K562 (cell line): Measurements from ENCODE around the gene ZC3H13. TPM values are rescaled to one million over a fixed set of nuclear protein-coding genes. Genes with fewer than 3 reads are reported as not detected.

Experiments
- ATAC-seq: fragments of 200-7000 bp; cut with Tn5 transposase; 3 replicates; pipeline ENCODE4 v1.9.1; 2020; ENCODE audit warnings: moderate library complexity
- BruUV-seq: library from RNA; stranded (reverse); fragments of 400-500 nt; replicated peaks from 2 replicates; lab custom pipeline; 2021; lab: Mats Ljungman, UMichigan
- CTCF ChIA-PET: fragments of 300-600 bp; formaldehyde crosslinking; extraction: SDS; loops from one replicate; lab custom pipeline; 2021; ENCODE audit warnings: low intra/inter-chr PET ratio; lab: Yijun Ruan, JAX
- POLR2A ChIA-PET: fragments of 300-600, 350-650 bp; sonication (Branson Sonifier 250); formaldehyde crosslinking; extraction: SDS; loops from one replicate; lab custom pipeline; 2021; ENCODE audit warnings: antibody characterized with exemption, inconsistent platforms; lab: Yijun Ruan, JAX
- DNase-seq, 4 experiments: peaks; one replicate each; pipeline versions ENCODE4 v3.0.0 to v3.0.0-alpha.2; 2011 to 2018; ENCODE audit warnings: low spot score in 3 of 4, mixed read lengths in 3 of 4; ENCODE audit errors: extremely low read depth in 1 of 4
- FAIRE-seq: peaks from 2 replicates; lab custom pipeline; 2011; peaks lifted over from hg19 to GRCh38; lab: Jason Lieb, UNC
- H2AFZ ChIP-seq: 2 replicates; pipeline ENCODE4 v1.6.0; 2011; ENCODE audit warnings: low read depth, low read length, control low read depth, inconsistent platforms
- H3K27ac ChIP-seq: fragments of 200-600 bp; 3 replicates; pipeline ENCODE4 v1.8.0; 2011; ENCODE audit warnings: low read depth, mild to moderate bottlenecking, control low read depth, inconsistent platforms, low read length, moderate library complexity, mixed read lengths; ENCODE audit errors: extremely low read depth
- H3K27me3 ChIP-seq, 2 experiments: fragments of 300-600 bp in 1 of 2; 2 replicates in 1 of 2; 3 replicates in 1 of 2; pipeline versions ENCODE4 v1.6.0 to v1.8.0; 2011; ENCODE audit warnings: inconsistent platforms in 2 of 2, low read length in 2 of 2, mild to moderate bottlenecking in 1 of 2, mixed read lengths in 1 of 2, moderate library complexity in 1 of 2; ENCODE audit not compliant: control insufficient read depth in 2 of 2, insufficient read depth in 2 of 2
- H3K36me3 ChIP-seq: fragments of 300-600 bp; 3 replicates; pipeline ENCODE4 v1.8.0; 2011; ENCODE audit warnings: mild to moderate bottlenecking, low read length, inconsistent platforms; ENCODE audit not compliant: control insufficient read depth, insufficient read depth
- H3K4me1 ChIP-seq, 2 experiments: fragments of 200-600 bp in 1 of 2; replicated peaks in 1 of 2; 2 replicates in 1 of 2; 3 replicates in 1 of 2; pipeline versions ENCODE4 v1.5.1 to v1.8.0; 2011; ENCODE audit warnings: inconsistent platforms in 2 of 2, low read length in 2 of 2, mild to moderate bottlenecking in 1 of 2, mixed read lengths in 1 of 2, moderate library complexity in 1 of 2; ENCODE audit not compliant: control insufficient read depth in 2 of 2, insufficient read depth in 2 of 2
- H3K4me2 ChIP-seq: 2 replicates; pipeline ENCODE4 v1.6.1; 2011; ENCODE audit warnings: low read length, control low read depth, inconsistent platforms, mixed read lengths; ENCODE audit not compliant: insufficient read depth
- H3K4me3 ChIP-seq: fragments of 200-600 bp; sonication (generic), shearing (Covaris generic); 2 replicates; pipeline ENCODE4 v1.5.1; 2016; ENCODE audit warnings: control low read depth, inconsistent platforms
- H3K79me2 ChIP-seq: fragments of 200-600 bp; 3 replicates; pipeline ENCODE4 v1.8.0; 2011; ENCODE audit warnings: low read length, inconsistent platforms; ENCODE audit not compliant: control insufficient read depth, insufficient read depth
- H3K9ac ChIP-seq, 2 experiments: 2 replicates each; pipeline versions ENCODE4 v1.6.0 to v1.6.1; 2011; ENCODE audit warnings: low read depth in 2 of 2, low read length in 2 of 2, control low read depth in 1 of 2, inconsistent platforms in 1 of 2, mild to moderate bottlenecking in 1 of 2, mixed read lengths in 1 of 2; ENCODE audit not compliant: insufficient read depth in 1 of 2
- H3K9me1 ChIP-seq: one replicate; pipeline ENCODE4 v1.6.0; 2011; ENCODE audit warnings: inconsistent platforms, mild to moderate bottlenecking, low read length, moderate library complexity; ENCODE audit not compliant: control insufficient read depth, insufficient read depth
- H3K9me3 ChIP-seq: replicated peaks from 2 replicates; pipeline ENCODE4 v1.5.1; 2011; ENCODE audit warnings: low read depth, low read length, inconsistent platforms; ENCODE audit not compliant: control insufficient read depth, insufficient read depth
- H4K20me1 ChIP-seq: replicated peaks from 2 replicates; pipeline ENCODE4 v1.6.1; 2011; ENCODE audit warnings: low read length, inconsistent platforms, mixed read lengths; ENCODE audit not compliant: control insufficient read depth, insufficient read depth
- ELF4 ChIP-seq: fragments of 450-650 bp; formaldehyde crosslinking; IDR thresholded peaks from 2 replicates; pipeline ENCODE4 v1.4.0; 2022; ENCODE audit warnings: missing genetic modification characterization
- GATA2 ChIP-seq: sonication (generic); formaldehyde crosslinking; IDR thresholded peaks from 2 replicates; pipeline ENCODE4 v1.4.0; 2020; ENCODE audit warnings: mild to moderate bottlenecking, missing genetic modification reagents
- HDAC6 ChIP-seq: IDR thresholded peaks from 2 replicates; pipeline ENCODE4 v1.6.1; 2012; ENCODE audit warnings: low read depth, mild to moderate bottlenecking, control low read depth, inconsistent platforms, low read length, moderate library complexity
- KDM5B ChIP-seq: fragments of 200-600 bp; sonication (generic); IDR thresholded peaks from 2 replicates; pipeline ENCODE4 v1.6.1; 2012; ENCODE audit warnings: low read depth, mild to moderate bottlenecking, moderate library complexity, low read length, control low read depth, inconsistent platforms; ENCODE audit not compliant: insufficient replicate concordance
- KLF13 ChIP-seq: fragments of 450-650 bp; IDR thresholded peaks from 2 replicates; pipeline ENCODE4 v1.6.1; 2016; ENCODE audit warnings: missing genetic modification characterization, low read depth, mild to moderate bottlenecking, missing compliant biosample characterization, moderate library complexity, borderline replicate concordance
- MAZ ChIP-seq, 2 experiments: fragments of 450-650 bp in 1 of 2; sonication (generic) in 1 of 2; formaldehyde crosslinking; IDR thresholded peaks in 1 of 2; conservative IDR thresholded peaks in 1 of 2; 2 replicates each; pipeline versions ENCODE4 v1.4.0 to v1.5.0; 2020; ENCODE audit warnings: mild to moderate bottlenecking in 1 of 2, missing genetic modification reagents in 1 of 2
- NFE2 ChIP-seq: IDR thresholded peaks from 2 replicates; pipeline ENCODE4 v1.6.1; 2014; ENCODE audit warnings: antibody characterized with exemption, low read depth
- SIN3B ChIP-seq: fragments of 450-650 bp; IDR thresholded peaks from 2 replicates; pipeline ENCODE4 v1.6.1; 2017; ENCODE audit warnings: low read depth, mild to moderate bottlenecking, moderate library complexity
- ZNF561 ChIP-seq: fragments of 450-650 bp; formaldehyde crosslinking; conservative IDR thresholded peaks from 2 replicates; pipeline ENCODE4 v1.4.0; 2020; ENCODE audit warnings: mild to moderate bottlenecking, moderate library complexity
- in situ Hi-C: fragments of 300-500 bp; cut with MboI; formaldehyde crosslinking; loops from 4 replicates; pipeline ENCODE4 v1.15.0; 2018; ENCODE audit warnings: inconsistent platforms, mixed read lengths
- intact Hi-C: fragments of 100-400 bp; cut with micrococcal nuclease; formaldehyde crosslinking; loops from 2 replicates; pipeline ENCODE4 v1.14.2; 2022
- polyA plus RNA-seq, 8 experiments: library from polyadenylated mRNA; depleted of rRNA in 4 of 8; stranded (reverse) in 5 of 8; unstranded in 3 of 8; fragments of >200 nt; fragmentation: Nextera tagmentation in 2 of 8; fragmentation: Illumina TruSeq in 1 of 8; extraction: Ambion mirVana in 2 of 8; extraction: Trizol in 1 of 8; gene quantifications; 2 replicates each; pipeline versions ENCODE4 v1.2.1 to v1.2.3, GENCODE V29; 2011 to 2014; ENCODE audit warnings: inconsistent platforms in 1 of 8, missing spikeins in 1 of 8
- total RNA-seq, 7 experiments: library from RNA; depleted of rRNA in 6 of 7; stranded (reverse); fragments of >200 nt in 6 of 7; fragmentation: Illumina TruSeq in 2 of 7; extraction: Trizol in 2 of 7; gene quantifications; 2 replicates each; pipeline versions ENCODE4 v1.2.1 to v1.2.3, GENCODE V29; 2011 to 2021; ENCODE audit warnings: low replicate concordance in 1 of 7
- TF ChIP-seq, protein P1 (sequence below): fragments of 450-650 bp; IDR thresholded peaks from 2 replicates; pipeline ENCODE4 v1.6.1; 2016; ENCODE audit warnings: low read depth
- TF ChIP-seq, protein P2 (sequence below): fragments of 450-650 bp; formaldehyde crosslinking; conservative IDR thresholded peaks from 2 replicates; pipeline ENCODE4 v1.4.0; 2022; ENCODE audit warnings: mild to moderate bottlenecking, missing genetic modification characterization

Gene ZC3H13
- total and polyA plus RNA-seq, 9 of the 15 experiments (the other 6 are each of a cell fraction or from before 2014, with no cell fraction given), result 4.9 to 27.6 (median 12.1) TPM

DNA sequence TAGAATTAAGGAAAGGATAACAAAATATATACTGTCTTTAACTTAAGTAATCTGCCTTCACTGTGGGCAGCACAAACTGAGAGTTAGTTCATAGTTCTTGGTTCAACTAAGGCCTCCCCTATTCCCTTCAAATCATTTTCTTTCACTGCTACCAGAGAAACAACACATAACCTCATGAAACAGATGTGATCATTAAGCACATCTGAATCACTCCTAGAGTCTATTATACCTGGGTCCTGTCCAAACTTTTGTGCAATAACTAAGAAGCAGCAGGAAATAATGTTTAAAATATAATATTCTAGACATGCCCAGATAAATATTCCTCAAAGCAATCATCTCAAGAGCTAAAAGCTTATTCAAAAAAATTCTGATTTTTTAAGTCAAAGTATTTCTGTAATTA lies 62.9 kb downstream of the ZC3H13 start:
- no peaks in the 10 kb centered on the region for H3K79me2 ChIP-seq
- intact Hi-C loops (no loop called here), in situ Hi-C loops (no loop called here)
- no peak overlapping the region for H3K4me3 ChIP-seq
- ChIA-PET POLR2A (no interaction called here), CTCF (no interaction called here)
- no peaks in the 10 kb centered on the region for H3K9me3 ChIP-seq
- H3K4me1 ChIP-seq, result no peaks in the 10 kb centered on the region
- ATAC-seq, result no peak
- no peaks in the 10 kb centered on the region for H3K27me3 ChIP-seq
- H3K36me3 ChIP-seq, result peaks cover 40% of the 10 kb centered on the region; the same call in 2 of the 3 replicates
- no peak overlapping the region for H3K27ac ChIP-seq
- no peak for FAIRE-seq
- no peaks in the 10 kb centered on the region for H4K20me1 ChIP-seq
- H2AFZ ChIP-seq, result no peak overlapping the region
- no peak overlapping the region for H3K9ac ChIP-seq
- TF ChIP-seq ELF4 (CRISPR knock-in tag) (no peak), NFE2 (no peak), KDM5B (no peak), KLF13 (tag) (no peak), GATA2 (CRISPR knock-in tag) (no peak), SIN3B (no peak), HDAC6 (no peak), MAZ (CRISPR knock-in tag; conservative IDR thresholded peaks at IDR 0.05 in 1 of 2, IDR thresholded peaks at IDR 0.05 in 1 of 2) (no peak), ZNF561 (no peak)
- TF ChIP-seq, protein P1, sequence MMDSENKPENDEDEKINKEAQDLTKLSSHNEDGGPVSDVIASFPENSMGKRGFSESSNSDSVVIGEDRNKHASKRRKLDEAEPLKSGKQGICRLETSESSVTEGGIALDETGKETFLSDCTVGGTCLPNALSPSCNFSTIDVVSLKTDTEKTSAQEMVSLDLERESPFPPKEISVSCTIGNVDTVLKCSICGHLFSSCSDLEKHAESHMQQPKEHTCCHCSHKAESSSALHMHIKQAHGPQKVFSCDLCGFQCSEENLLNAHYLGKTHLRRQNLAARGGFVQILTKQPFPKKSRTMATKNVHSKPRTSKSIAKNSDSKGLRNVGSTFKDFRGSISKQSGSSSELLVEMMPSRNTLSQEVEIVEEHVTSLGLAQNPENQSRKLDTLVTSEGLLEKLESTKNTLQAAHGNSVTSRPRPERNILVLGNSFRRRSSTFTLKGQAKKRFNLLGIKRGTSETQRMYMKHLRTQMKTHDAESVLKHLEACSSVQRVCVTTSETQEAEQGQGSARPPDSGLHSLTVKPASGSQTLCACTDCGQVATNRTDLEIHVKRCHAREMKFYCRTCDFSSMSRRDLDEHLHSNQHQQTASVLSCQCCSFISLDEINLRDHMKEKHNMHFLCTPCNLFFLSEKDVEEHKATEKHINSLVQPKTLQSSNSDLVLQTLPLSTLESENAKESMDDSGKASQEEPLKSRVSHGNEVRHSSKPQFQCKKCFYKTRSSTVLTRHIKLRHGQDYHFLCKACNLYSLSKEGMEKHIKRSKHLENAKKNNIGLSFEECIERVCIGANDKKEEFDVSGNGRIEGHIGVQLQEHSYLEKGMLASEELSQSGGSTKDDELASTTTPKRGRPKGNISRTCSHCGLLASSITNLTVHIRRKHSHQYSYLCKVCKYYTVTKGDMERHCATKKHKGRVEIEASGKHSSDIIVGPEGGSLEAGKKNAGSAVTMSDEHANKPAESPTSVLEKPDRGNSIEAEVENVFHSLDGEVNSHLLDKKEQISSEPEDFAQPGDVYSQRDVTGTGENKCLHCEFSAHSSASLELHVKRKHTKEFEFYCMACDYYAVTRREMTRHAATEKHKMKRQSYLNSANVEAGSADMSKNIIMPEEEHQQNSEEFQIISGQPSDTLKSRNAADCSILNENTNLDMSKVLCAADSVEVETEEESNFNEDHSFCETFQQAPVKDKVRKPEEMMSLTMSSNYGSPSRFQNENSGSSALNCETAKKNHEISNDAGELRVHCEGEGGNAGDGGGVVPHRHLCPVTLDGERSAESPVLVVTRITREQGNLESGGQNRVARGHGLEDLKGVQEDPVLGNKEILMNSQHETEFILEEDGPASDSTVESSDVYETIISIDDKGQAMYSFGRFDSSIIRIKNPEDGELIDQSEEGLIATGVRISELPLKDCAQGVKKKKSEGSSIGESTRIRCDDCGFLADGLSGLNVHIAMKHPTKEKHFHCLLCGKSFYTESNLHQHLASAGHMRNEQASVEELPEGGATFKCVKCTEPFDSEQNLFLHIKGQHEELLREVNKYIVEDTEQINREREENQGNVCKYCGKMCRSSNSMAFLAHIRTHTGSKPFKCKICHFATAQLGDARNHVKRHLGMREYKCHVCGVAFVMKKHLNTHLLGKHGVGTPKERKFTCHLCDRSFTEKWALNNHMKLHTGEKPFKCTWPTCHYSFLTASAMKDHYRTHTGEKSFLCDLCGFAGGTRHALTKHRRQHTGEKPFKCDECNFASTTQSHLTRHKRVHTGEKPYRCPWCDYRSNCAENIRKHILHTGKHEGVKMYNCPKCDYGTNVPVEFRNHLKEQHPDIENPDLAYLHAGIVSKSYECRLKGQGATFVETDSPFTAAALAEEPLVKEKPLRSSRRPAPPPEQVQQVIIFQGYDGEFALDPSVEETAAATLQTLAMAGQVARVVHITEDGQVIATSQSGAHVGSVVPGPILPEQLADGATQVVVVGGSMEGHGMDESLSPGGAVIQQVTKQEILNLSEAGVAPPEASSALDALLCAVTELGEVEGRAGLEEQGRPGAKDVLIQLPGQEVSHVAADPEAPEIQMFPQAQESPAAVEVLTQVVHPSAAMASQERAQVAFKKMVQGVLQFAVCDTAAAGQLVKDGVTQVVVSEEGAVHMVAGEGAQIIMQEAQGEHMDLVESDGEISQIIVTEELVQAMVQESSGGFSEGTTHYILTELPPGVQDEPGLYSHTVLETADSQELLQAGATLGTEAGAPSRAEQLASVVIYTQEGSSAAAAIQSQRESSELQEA, result no peak
- TF ChIP-seq, protein P2, sequence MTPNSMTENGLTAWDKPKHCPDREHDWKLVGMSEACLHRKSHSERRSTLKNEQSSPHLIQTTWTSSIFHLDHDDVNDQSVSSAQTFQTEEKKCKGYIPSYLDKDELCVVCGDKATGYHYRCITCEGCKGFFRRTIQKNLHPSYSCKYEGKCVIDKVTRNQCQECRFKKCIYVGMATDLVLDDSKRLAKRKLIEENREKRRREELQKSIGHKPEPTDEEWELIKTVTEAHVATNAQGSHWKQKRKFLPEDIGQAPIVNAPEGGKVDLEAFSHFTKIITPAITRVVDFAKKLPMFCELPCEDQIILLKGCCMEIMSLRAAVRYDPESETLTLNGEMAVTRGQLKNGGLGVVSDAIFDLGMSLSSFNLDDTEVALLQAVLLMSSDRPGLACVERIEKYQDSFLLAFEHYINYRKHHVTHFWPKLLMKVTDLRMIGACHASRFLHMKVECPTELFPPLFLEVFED (CRISPR knock-in tag), result no peak
- no peaks in the 10 kb centered on the region for H3K9me1 ChIP-seq
- no peak overlapping the region for H3K4me2 ChIP-seq
- no TSS peak for BruUV-seq
- no peak for DNase-seq
